HG02943 (cell line): ENCODE data around the gene ANO2.
"Not testable (repeated sequence)": the region's sequence is repeated elsewhere in the genome, so short reads cannot be mapped to it uniquely, and the experiment has no call there.

Experiments
- ATAC-seq: cut with Tn5 transposase; IDR thresholded peaks from one replicate; pipeline ENCODE4 v1.9.1; 2021; ENCODE audit warnings: mild to moderate bottlenecking, low read depth, moderate library complexity; ENCODE audit not compliant: unreplicated experiment

The ANO2 gene

GRCh38 chr12:5889381-5890047 is 55.5 kb downstream of the ANO2 start:
- ATAC-seq, result no peak

GRCh38 chr12:5888816-5889315 is 56.2 kb downstream of the ANO2 start:
- no peak for ATAC-seq

- not testable (repeated sequence) for ATAC-seq
These were observed 57.2 kb downstream of the ANO2 start for GRCh38 chr12:5887819-5888218.

- ATAC-seq, result no peak
These were observed 60.2 kb downstream of the ANO2 start for GRCh38 chr12:5884866-5885265.

- no peak for ATAC-seq
These were observed 60.8 kb downstream of the ANO2 start for GRCh38 chr12:5884285-5884684.

GRCh38 chr12:5882511-5883190 is 62.4 kb downstream of the ANO2 start:
- ATAC-seq, result no peak

- no peak for ATAC-seq
These were observed 63.4 kb downstream of the ANO2 start for GRCh38 chr12:5881666-5882065.

GRCh38 chr12:5881101-5881606 is 63.9 kb downstream of the ANO2 start:
- ATAC-seq, result no peak

- ATAC-seq, result no peak
These were observed 69.2 kb downstream of the ANO2 start for GRCh38 chr12:5875851-5876250.

GRCh38 chr12:5874514-5874913 is 70.5 kb downstream of the ANO2 start:
- ATAC-seq, result no peak

- ATAC-seq, result no peak
These were observed 71.7 kb downstream of the ANO2 start for GRCh38 chr12:5873281-5873919.

GRCh38 chr12:5872745-5873144 is 72.3 kb downstream of the ANO2 start:
- no peak for ATAC-seq

GRCh38 chr12:5871741-5872140 is 73.3 kb downstream of the ANO2 start:
- no peak for ATAC-seq

GRCh38 chr12:5870183-5870582 is 74.9 kb downstream of the ANO2 start:
- ATAC-seq, result no peak

GRCh38 chr12:5868625-5869295 is 76.3 kb downstream of the ANO2 start:
- no peak for ATAC-seq

- no peak for ATAC-seq
These were observed 79.7 kb downstream of the ANO2 start for GRCh38 chr12:5865397-5865796.

GRCh38 chr12:5864972-5865371 is 80.1 kb downstream of the ANO2 start:
- no peak for ATAC-seq

- ATAC-seq, result no peak
These were observed 80.8 kb downstream of the ANO2 start for GRCh38 chr12:5864301-5864700.

GRCh38 chr12:5861416-5861815 is 83.6 kb downstream of the ANO2 start:
- no peak for ATAC-seq

- ATAC-seq, result no peak
These were observed 88.4 kb downstream of the ANO2 start for GRCh38 chr12:5856692-5857091.

GRCh38 chr12:5846950-5847349 is 98.1 kb downstream of the ANO2 start:
- ATAC-seq, result no peak
